ENCODE results near the gene HMOX1.
"Not testable (repeated sequence)": the region's sequence is repeated elsewhere in the genome, so short reads cannot be mapped to it uniquely, and the experiment has no call there.

The HMOX1 gene

DNA sequence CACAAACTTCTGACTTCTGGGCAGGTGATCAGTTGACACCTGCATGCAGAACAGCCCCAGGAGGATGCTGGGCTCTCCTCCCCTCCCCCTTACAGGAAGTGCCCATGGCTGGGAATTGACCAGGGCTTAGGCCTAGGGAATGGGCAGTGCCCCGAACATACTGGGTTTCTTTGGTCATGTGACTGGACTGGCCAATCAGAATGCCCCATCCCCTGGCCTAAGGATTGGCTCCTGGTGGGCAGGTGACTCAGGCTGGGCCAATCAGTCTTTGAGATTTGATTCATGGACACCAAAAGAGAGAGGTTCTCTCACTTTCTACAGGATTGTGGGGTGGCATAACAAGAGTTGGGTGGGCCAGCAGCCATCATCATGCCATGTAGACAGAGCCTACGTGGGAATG lies 56.2 kb downstream of the HMOX1 start:
- no peak for DNase-seq

DNA sequence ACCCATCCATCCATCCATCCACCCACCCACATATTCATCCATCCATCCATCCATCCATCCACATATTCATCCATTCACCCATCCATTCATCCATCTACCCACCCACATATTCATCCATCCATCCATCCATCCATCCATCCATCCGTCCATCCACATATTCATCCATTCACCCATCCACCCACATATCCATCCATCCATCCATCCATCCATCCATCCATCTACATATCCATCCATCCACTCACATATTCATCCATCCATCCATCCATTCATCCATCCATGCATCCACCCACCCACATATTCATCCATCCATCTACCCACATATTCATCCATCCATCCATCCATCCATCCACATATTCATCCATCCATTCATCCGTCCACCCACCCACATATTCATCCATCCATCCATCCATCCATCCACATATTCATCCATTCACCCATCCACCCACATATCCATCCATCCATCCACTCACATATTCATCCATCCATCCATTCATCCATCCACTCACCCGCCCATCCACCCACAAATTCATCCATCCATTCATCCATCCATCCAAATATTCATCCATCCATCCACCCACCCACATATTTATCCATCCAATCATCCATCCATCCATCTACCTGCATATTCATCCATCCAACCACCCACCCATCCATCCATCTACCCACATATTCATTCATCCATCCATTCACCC lies 57.9 kb downstream of the HMOX1 start:
- DNase-seq = not testable (repeated sequence)

DNA sequence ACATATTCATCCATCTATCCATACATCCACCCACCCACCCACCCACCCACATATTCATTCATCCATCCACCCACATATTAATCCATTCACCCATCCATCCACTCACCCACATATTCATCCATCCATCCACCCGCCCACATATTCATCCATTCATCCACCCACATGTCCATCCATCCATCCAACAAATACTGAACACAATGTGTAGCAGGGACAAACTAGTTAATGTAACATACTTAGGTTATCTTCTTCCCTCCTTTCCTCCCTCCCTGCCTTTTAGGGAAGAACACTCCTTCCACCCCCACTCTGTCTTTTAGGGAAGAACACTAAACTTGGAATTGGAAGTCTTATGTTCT lies 58.4 kb downstream of the HMOX1 start:
- DNase-seq = no peak

DNA sequence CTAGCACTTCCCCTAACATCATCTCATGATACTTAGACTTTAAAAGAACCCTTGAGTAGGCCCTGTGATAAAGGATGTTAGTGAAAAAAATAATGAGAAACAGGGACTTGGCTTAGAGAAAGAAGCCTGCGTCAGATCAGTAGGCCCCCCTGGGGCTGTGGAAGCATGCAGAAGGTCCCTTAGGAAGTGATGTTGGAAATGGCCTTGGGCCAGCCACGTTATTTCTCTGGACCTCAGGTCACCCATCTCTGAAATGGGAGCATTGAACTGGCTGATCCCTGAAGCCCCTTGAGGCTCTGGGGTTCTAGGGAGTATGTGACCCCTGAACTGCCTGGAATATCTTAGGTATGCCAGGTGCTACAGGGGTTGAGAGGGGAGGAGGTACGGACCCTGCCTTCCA lies 59.2 kb downstream of the HMOX1 start:
- DNase-seq = no peak

DNA sequence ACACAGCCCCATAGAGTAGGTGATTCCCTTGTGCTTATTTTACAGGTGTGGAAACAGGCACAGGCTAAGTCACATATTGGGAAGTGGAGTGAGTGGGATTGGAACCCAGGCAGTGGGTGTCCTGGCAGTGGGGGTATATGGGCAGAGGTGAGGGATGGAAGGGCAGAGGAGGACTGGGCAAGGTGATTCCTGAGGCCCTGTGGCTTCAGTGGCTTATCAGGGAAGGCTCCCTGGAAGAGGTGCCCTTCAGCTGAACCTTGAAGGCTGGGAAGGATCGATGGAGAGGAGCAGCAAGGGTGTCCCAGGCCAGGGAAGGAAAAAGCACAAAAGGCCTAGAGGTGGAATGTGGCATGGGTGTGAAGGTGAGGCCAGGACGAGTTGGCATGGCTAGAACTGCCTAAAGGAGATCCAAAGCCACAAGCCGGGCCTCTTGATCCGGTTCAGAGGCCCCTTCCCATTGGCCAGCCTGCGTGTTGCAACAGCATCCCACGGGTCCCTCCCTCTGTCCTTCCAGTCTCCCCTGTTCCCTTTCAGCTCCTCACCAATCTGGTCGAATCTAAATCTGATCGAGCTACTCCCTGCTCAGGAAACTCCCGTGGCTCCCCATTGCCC lies 60.7 kb downstream of the HMOX1 start:
- no peak for DNase-seq

DNA sequence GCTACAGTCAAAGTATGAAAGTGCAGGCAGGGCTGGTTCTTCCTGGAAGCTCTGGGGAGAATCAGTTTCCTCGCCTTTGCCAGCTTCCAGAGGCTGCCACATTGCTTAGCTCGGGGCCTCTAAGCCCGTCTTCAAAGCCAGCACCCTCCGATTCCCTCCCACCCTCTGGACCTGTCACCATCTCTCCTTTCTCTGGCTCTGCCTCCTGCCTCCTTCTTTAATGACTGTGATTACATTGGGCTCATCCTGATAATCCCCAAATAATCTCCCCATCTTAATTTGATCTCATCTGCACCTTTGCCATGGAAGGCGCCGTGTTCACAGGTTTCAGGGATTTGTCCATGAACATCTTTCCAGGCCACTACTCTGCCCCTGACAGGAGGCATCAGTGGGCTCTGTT lies 61.6 kb downstream of the HMOX1 start:
- DNase-seq = no peak

DNA sequence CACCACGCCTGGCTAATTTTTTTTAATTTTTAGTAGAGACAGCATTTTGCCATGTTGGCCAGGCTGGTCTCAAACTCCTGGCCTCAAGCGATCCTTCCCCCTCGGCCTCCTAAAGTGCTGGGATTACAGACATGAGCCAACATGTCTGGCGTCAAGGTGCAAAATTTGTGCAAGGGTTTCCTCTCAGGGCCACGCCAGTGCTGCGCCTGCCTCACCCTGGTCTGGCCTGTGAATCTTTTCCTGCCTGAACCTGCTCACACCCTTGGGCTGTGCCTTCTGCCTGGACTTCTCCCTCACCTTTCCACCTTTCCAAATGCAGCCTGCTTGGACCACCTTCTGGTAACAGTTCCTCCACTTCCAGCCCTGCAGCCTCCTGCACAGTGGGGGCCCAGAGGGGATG lies 62.4 kb downstream of the HMOX1 start:
- no peak for DNase-seq

Measured in COR-L47 (cell line).